Ishikawa (cell line): ENCODE data around the gene NELFE.

Experiments used
- CREB1 ChIP-seq: IDR thresholded peaks from 2 replicates; pipeline ENCODE4 v1.6.1; 2012; ENCODE audit warnings: low read depth
- EP300 ChIP-seq: IDR thresholded peaks from 2 replicates; pipeline ENCODE4 v1.6.1; 2012; ENCODE audit warnings: borderline replicate concordance

DNA sequence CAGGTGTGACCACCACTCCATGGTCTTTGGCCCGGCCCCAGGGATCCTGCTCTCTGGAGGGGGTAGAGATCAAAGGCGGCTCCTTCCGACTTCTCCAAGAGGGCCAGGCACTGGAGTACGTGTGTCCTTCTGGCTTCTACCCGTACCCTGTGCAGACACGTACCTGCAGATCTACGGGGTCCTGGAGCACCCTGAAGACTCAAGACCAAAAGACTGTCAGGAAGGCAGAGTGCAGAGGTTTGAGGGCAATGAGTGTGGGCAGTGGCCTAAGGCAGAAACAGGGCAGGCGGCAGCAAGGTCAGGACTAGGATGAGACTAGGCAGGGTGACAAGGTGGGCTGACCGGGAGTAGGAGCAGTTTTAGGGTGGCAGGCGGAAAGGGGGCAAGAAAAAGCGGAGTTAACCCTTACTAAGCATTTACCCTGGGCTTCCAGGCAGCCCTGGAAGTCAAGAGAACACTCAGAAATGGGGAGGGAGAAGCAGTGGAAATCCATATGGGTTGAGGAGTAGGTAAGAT lies 12.3 kb downstream of the NELFE start:
- TF ChIP-seq CREB1 (no peak), EP300 (no peak)
